ENCODE results near the gene IL18R1. TPM values are rescaled to one million over a fixed set of nuclear protein-coding genes. Genes with fewer than 3 reads are reported as not detected.
A peak's percentile ranks its signal among the peaks of the same experiment; 100 is the strongest.

The IL18R1 gene
- total and polyA plus RNA-seq, 9 of the 15 experiments (the other 6 are each of a cell fraction or from before 2014, with no cell fraction given) = 0.55 to 10.0 (median 2.5) TPM

DNA sequence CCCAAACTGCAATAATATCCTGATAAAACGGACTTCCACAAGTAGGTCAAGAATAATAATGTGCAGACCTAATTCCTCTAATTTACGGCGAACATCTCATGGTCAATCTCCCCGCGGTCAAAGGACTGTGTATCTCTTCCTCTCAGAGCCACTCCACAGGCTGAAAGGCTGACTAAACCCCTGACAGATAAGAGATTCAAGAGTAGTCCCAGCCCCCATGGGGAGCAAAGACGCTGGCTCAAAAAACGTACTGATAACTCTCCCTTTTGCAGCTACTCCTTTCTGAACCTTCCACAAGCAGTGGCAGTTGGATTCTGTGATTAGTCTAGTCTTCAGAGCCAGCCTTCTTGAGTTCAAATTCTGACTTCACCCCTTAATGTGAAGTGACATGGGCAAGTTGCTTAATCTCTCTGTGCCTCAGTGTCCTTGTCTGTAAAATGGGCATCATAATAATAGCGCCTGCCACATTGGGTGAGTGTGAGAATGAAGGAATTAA, 19.7 kb upstream of the IL18R1 start (continued):
- TF ChIP-seq, protein P1, sequence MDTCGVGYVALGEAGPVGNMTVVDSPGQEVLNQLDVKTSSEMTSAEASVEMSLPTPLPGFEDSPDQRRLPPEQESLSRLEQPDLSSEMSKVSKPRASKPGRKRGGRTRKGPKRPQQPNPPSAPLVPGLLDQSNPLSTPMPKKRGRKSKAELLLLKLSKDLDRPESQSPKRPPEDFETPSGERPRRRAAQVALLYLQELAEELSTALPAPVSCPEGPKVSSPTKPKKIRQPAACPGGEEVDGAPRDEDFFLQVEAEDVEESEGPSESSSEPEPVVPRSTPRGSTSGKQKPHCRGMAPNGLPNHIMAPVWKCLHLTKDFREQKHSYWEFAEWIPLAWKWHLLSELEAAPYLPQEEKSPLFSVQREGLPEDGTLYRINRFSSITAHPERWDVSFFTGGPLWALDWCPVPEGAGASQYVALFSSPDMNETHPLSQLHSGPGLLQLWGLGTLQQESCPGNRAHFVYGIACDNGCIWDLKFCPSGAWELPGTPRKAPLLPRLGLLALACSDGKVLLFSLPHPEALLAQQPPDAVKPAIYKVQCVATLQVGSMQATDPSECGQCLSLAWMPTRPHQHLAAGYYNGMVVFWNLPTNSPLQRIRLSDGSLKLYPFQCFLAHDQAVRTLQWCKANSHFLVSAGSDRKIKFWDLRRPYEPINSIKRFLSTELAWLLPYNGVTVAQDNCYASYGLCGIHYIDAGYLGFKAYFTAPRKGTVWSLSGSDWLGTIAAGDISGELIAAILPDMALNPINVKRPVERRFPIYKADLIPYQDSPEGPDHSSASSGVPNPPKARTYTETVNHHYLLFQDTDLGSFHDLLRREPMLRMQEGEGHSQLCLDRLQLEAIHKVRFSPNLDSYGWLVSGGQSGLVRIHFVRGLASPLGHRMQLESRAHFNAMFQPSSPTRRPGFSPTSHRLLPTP (IDR thresholded peaks at IDR 0.05; ENCODE audit: borderline replicate concordance, extremely low read depth, insufficient read length) = no peak
- TF ChIP-seq SMC3 (conservative IDR thresholded peaks at IDR 0.05; ENCODE audit: insufficient read depth, low read depth, low read length) = 0 out of 2 replicates have a peak, but pooled peaks have one; percentile 3
- TF ChIP-seq, protein P2, sequence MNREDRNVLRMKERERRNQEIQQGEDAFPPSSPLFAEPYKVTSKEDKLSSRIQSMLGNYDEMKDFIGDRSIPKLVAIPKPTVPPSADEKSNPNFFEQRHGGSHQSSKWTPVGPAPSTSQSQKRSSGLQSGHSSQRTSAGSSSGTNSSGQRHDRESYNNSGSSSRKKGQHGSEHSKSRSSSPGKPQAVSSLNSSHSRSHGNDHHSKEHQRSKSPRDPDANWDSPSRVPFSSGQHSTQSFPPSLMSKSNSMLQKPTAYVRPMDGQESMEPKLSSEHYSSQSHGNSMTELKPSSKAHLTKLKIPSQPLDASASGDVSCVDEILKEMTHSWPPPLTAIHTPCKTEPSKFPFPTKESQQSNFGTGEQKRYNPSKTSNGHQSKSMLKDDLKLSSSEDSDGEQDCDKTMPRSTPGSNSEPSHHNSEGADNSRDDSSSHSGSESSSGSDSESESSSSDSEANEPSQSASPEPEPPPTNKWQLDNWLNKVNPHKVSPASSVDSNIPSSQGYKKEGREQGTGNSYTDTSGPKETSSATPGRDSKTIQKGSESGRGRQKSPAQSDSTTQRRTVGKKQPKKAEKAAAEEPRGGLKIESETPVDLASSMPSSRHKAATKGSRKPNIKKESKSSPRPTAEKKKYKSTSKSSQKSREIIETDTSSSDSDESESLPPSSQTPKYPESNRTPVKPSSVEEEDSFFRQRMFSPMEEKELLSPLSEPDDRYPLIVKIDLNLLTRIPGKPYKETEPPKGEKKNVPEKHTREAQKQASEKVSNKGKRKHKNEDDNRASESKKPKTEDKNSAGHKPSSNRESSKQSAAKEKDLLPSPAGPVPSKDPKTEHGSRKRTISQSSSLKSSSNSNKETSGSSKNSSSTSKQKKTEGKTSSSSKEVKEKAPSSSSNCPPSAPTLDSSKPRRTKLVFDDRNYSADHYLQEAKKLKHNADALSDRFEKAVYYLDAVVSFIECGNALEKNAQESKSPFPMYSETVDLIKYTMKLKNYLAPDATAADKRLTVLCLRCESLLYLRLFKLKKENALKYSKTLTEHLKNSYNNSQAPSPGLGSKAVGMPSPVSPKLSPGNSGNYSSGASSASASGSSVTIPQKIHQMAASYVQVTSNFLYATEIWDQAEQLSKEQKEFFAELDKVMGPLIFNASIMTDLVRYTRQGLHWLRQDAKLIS (CRISPR knock-in tag; IDR thresholded peaks at IDR 0.05) = no peak
- TF ChIP-seq PHF20 (IDR thresholded peaks at IDR 0.05; ENCODE audit: partially characterized antibody) = no peak
- TF ChIP-seq, protein P3, sequence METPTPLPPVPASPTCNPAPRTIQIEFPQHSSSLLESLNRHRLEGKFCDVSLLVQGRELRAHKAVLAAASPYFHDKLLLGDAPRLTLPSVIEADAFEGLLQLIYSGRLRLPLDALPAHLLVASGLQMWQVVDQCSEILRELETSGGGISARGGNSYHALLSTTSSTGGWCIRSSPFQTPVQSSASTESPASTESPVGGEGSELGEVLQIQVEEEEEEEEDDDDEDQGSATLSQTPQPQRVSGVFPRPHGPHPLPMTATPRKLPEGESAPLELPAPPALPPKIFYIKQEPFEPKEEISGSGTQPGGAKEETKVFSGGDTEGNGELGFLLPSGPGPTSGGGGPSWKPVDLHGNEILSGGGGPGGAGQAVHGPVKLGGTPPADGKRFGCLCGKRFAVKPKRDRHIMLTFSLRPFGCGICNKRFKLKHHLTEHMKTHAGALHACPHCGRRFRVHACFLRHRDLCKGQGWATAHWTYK (CRISPR knock-in tag; IDR thresholded peaks at IDR 0.05) = 0 out of 2 replicates have a peak, but pooled peaks have one; percentile 36
- TF ChIP-seq KDM1A (IDR thresholded peaks at IDR 0.05) = peak; percentile 97
- TF ChIP-seq, protein P4, sequence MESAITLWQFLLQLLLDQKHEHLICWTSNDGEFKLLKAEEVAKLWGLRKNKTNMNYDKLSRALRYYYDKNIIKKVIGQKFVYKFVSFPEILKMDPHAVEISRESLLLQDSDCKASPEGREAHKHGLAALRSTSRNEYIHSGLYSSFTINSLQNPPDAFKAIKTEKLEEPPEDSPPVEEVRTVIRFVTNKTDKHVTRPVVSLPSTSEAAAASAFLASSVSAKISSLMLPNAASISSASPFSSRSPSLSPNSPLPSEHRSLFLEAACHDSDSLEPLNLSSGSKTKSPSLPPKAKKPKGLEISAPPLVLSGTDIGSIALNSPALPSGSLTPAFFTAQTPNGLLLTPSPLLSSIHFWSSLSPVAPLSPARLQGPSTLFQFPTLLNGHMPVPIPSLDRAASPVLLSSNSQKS (CRISPR knock-in tag; IDR thresholded peaks at IDR 0.05) = no peak
- TF ChIP-seq ESRRA (IDR thresholded peaks at IDR 0.05; ENCODE audit: borderline replicate concordance, low read depth) = peak; percentile 78
- TF ChIP-seq ZKSCAN3 (CRISPR knock-in tag; IDR thresholded peaks at IDR 0.05) = no peak
- TF ChIP-seq YY1 (IDR thresholded peaks at IDR 0.05; ENCODE audit: borderline replicate concordance in 1 of 3, control insufficient read depth in 1 of 3, extremely low read depth in 1 of 3, insufficient read depth in 3 of 3, insufficient read length in 1 of 3, insufficient replicate concordance in 2 of 3, low read depth in 1 of 3, low read length in 2 of 3) = no peak
- TF ChIP-seq ZNF785 (CRISPR knock-in tag; IDR thresholded peaks at IDR 0.05) = no peak
- peak; percentile 92 for TF ChIP-seq MEIS2 (IDR thresholded peaks at IDR 0.05; ENCODE audit: partially characterized antibody)
- TF ChIP-seq ZBTB7A (IDR thresholded peaks at IDR 0.05; ENCODE audit: borderline replicate concordance, control insufficient read depth, low read depth, low read length) = no peak
- TF ChIP-seq, protein P5, sequence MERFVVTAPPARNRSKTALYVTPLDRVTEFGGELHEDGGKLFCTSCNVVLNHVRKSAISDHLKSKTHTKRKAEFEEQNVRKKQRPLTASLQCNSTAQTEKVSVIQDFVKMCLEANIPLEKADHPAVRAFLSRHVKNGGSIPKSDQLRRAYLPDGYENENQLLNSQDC (CRISPR knock-in tag; IDR thresholded peaks at IDR 0.05) = no peak
- TF ChIP-seq E2F3 (CRISPR knock-in tag; IDR thresholded peaks at IDR 0.05) = no peak
- TF ChIP-seq, protein P6, sequence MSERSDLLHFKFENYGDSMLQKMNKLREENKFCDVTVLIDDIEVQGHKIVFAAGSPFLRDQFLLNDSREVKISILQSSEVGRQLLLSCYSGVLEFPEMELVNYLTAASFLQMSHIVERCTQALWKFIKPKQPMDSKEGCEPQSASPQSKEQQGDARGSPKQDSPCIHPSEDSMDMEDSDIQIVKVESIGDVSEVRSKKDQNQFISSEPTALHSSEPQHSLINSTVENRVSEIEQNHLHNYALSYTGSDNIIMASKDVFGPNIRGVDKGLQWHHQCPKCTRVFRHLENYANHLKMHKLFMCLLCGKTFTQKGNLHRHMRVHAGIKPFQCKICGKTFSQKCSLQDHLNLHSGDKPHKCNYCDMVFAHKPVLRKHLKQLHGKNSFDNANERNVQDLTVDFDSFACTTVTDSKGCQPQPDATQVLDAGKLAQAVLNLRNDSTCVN (CRISPR knock-in tag; IDR thresholded peaks at IDR 0.05) = no peak

Data from K562 (cell line).